IMR-90 (cell line): ENCODE measurements around the gene GADD45A. TPM values are rescaled to one million over a fixed set of nuclear protein-coding genes. Genes with fewer than 3 reads are reported as not detected.

Source experiments
- ATAC-seq: fragments of 200-7000 bp; cut with Tn5 transposase; 2 replicates; pipeline ENCODE4 v1.9.1; 2020; ENCODE audit warnings: low read depth, mild to moderate bottlenecking, moderate library complexity
- BruUV-seq: library from RNA; stranded (reverse); fragments of 400-500 nt; replicated peaks from 2 replicates; lab custom pipeline; 2021; lab: Mats Ljungman, UMichigan
- CTCF ChIA-PET: fragments of 300-600 bp; formaldehyde crosslinking; extraction: SDS; loops from one replicate; lab custom pipeline; 2021; ENCODE audit warnings: antibody characterized with exemption; lab: Yijun Ruan, JAX
- POLR2A ChIA-PET: fragments of 300-600 bp; sonication (Branson Sonifier 250); formaldehyde crosslinking; loops from one replicate; lab custom pipeline; 2022; ENCODE audit warnings: antibody characterized with exemption; ENCODE audit not compliant: unreplicated experiment; lab: Charles Lee
- DNase-seq: peaks from one replicate; pipeline ENCODE4 v3.0.0; 2013
- H2AFZ ChIP-seq: replicated peaks from 2 replicates; pipeline ENCODE3; 2013; ENCODE audit warnings: low read length, mild to moderate bottlenecking; ENCODE audit not compliant: poor library complexity
- H2AK5ac ChIP-seq: 2 replicates; pipeline ENCODE4 v1.6.1; 2013; ENCODE audit warnings: low read depth, low read length, inconsistent platforms
- H2AK9ac ChIP-seq: replicated peaks from 2 replicates; pipeline ENCODE3; 2013; ENCODE audit warnings: mild to moderate bottlenecking, low read depth, low read length, moderate library complexity; ENCODE audit not compliant: poor library complexity
- H2BK120ac ChIP-seq: 2 replicates; pipeline ENCODE4 v1.6.1; 2013; ENCODE audit warnings: low read depth, low read length, inconsistent platforms
- H2BK15ac ChIP-seq: 3 replicates; pipeline ENCODE4 v1.6.1; 2013; ENCODE audit warnings: low read depth, low read length, inconsistent platforms
- H2BK20ac ChIP-seq: 2 replicates; pipeline ENCODE4 v1.6.1; 2013; ENCODE audit warnings: low read depth, mild to moderate bottlenecking, inconsistent platforms, low read length, moderate library complexity
- H2BK5ac ChIP-seq: 2 replicates; pipeline ENCODE4 v1.6.1; 2013; ENCODE audit warnings: mild to moderate bottlenecking, low read depth, low read length, inconsistent platforms; ENCODE audit not compliant: poor library complexity, severe bottlenecking
- H3K14ac ChIP-seq: replicated peaks from 2 replicates; pipeline ENCODE4 v1.6.1; 2013; ENCODE audit warnings: low read depth, low read length, inconsistent platforms
- H3K18ac ChIP-seq: 2 replicates; pipeline ENCODE4 v1.6.1; 2013; ENCODE audit warnings: low read depth, low read length, control low read depth
- H3K23ac ChIP-seq: 2 replicates; pipeline ENCODE4 v1.6.1; 2013; ENCODE audit warnings: low read depth, low read length, inconsistent platforms
- H3K27ac ChIP-seq: 2 replicates; pipeline ENCODE4 v1.5.1; 2013; ENCODE audit warnings: mild to moderate bottlenecking, control low read depth, low read length; ENCODE audit not compliant: insufficient read depth
- H3K27me3 ChIP-seq: 2 replicates; pipeline ENCODE4 v1.6.1; 2013; ENCODE audit warnings: low read length; ENCODE audit not compliant: control insufficient read depth, insufficient read depth
- H3K36me3 ChIP-seq: 2 replicates; pipeline ENCODE4 v1.6.1; 2013; ENCODE audit warnings: low read length, mixed read lengths; ENCODE audit not compliant: control insufficient read depth, insufficient read depth
- H3K4ac ChIP-seq: 2 replicates; pipeline ENCODE4 v1.6.1; 2013; ENCODE audit warnings: low read depth, low read length, inconsistent platforms
- H3K4me1 ChIP-seq: 2 replicates; pipeline ENCODE4 v1.6.1; 2013; ENCODE audit warnings: low read length, mixed read lengths; ENCODE audit not compliant: control insufficient read depth, insufficient read depth
- H3K4me2 ChIP-seq: 2 replicates; pipeline ENCODE4 v1.6.1; 2013; ENCODE audit warnings: low read depth, mild to moderate bottlenecking, control low read depth, low read length, moderate library complexity
- H3K4me3 ChIP-seq: 2 replicates; pipeline ENCODE4 v1.5.1; 2013; ENCODE audit warnings: low read depth, mild to moderate bottlenecking, control low read depth, low read length, moderate library complexity; ENCODE audit not compliant: insufficient read depth
- H3K56ac ChIP-seq: 2 replicates; pipeline ENCODE4 v1.6.1; 2013; ENCODE audit warnings: low read length, inconsistent platforms; ENCODE audit not compliant: insufficient read depth; ENCODE audit errors: extremely low read depth
- H3K79me1 ChIP-seq, 2 experiments: 2 replicates each; pipeline ENCODE4 v1.6.1; 2013; ENCODE audit warnings: low read length in 2 of 2, inconsistent platforms in 1 of 2, low read depth in 1 of 2
- H3K9ac ChIP-seq: 2 replicates; pipeline ENCODE4 v1.6.1; 2013; ENCODE audit warnings: low read depth, low read length, control low read depth
- H3K9me1 ChIP-seq: 2 replicates; pipeline ENCODE4 v1.6.1; 2013; ENCODE audit warnings: low read length, inconsistent platforms; ENCODE audit not compliant: insufficient read depth
- H3K9me3 ChIP-seq: 2 replicates; pipeline ENCODE4 v1.6.1; 2013; ENCODE audit warnings: low read length; ENCODE audit not compliant: control insufficient read depth, insufficient read depth
- H4K20me1 ChIP-seq: 2 replicates; pipeline ENCODE4 v1.6.1; 2013; ENCODE audit warnings: low read length, inconsistent platforms; ENCODE audit not compliant: insufficient read depth
- H4K5ac ChIP-seq: 2 replicates; pipeline ENCODE4 v1.6.1; 2013; ENCODE audit warnings: mild to moderate bottlenecking, low read depth, low read length, control low read depth
- H4K8ac ChIP-seq, 2 experiments: 2 replicates each; pipeline ENCODE4 v1.6.1; 2013; ENCODE audit warnings: low read depth in 2 of 2, low read length in 2 of 2, control low read depth in 1 of 2, inconsistent platforms in 1 of 2
- H4K91ac ChIP-seq: 2 replicates; pipeline ENCODE4 v1.6.1; 2013; ENCODE audit warnings: low read depth, low read length, inconsistent platforms; ENCODE audit not compliant: insufficient read depth
- BHLHE40 ChIP-seq: fragments of 150-350 bp; IDR thresholded peaks from 2 replicates; pipeline ENCODE4 v1.6.1; 2016; ENCODE audit warnings: mild to moderate bottlenecking, low read depth, low read length
- CHD1 ChIP-seq: IDR thresholded peaks from 2 replicates; pipeline ENCODE4 v1.6.1; 2012; ENCODE audit warnings: low read depth, low read length, improper control_type of control experiment
- CTCF ChIP-seq: conservative IDR thresholded peaks from 2 replicates; pipeline ENCODE4 v1.5.1; 2012; ENCODE audit warnings: mild to moderate bottlenecking, low read depth, low read length, improper control_type of control experiment
- FOS ChIP-seq: fragments of 150-350 bp; IDR thresholded peaks from 2 replicates; pipeline ENCODE4 v1.6.1; 2016; ENCODE audit warnings: low read depth, low read length
- MAZ ChIP-seq: IDR thresholded peaks from 2 replicates; pipeline ENCODE4 v1.6.1; 2012; ENCODE audit warnings: low read depth, mild to moderate bottlenecking, low read length, improper control_type of control experiment, moderate library complexity, borderline replicate concordance
- MXI1 ChIP-seq: IDR thresholded peaks from 2 replicates; pipeline ENCODE4 v1.6.1; 2012; ENCODE audit warnings: low read depth, mild to moderate bottlenecking, low read length, moderate library complexity, borderline replicate concordance
- NFE2L2 ChIP-seq: fragments of 150-350 bp; IDR thresholded peaks from 2 replicates; pipeline ENCODE4 v1.6.1; 2016; ENCODE audit warnings: low read depth, mild to moderate bottlenecking, low read length
- POLR2A ChIP-seq: IDR thresholded peaks from 2 replicates; pipeline ENCODE4 v1.6.1; 2012; ENCODE audit warnings: mild to moderate bottlenecking, low read depth, low read length
- RAD21 ChIP-seq: IDR thresholded peaks from 2 replicates; pipeline ENCODE4 v1.6.1; 2012; ENCODE audit warnings: low read length, improper control_type of control experiment
- RFX5 ChIP-seq: IDR thresholded peaks from 2 replicates; pipeline ENCODE4 v1.8.0; 2012; ENCODE audit warnings: low read depth, mild to moderate bottlenecking, low read length, moderate library complexity
- WGBS, 2 experiments: methylation state at CpG; one replicate each; pipeline versions ENCODE4 v1.1.5 to v1.1.7; 2013; ENCODE audit warnings: missing lambda C conversion rate in 2 of 2; ENCODE audit not compliant: insufficient read length in 1 of 2; ENCODE audit errors: extremely low coverage in 2 of 2; 5-methylcytosine and 5-hydroxymethylcytosine counted together
- dilution Hi-C: fragments of 300-500 bp; cut with HindIII; formaldehyde crosslinking; loops from one replicate; pipeline ENCODE4 v1.14.3; 2018; ENCODE audit warnings: low sequenced_read_pairs; ENCODE audit not compliant: unreplicated experiment
- in situ Hi-C: fragments of 300-500 bp; cut with MboI; formaldehyde crosslinking; loops from 3 replicates; pipeline ENCODE4 v1.14.3; 2019; ENCODE audit warnings: low sequenced_read_pairs, inconsistent platforms, mixed read lengths
- intact Hi-C: fragments of 100-400 bp; cut with micrococcal nuclease; formaldehyde crosslinking; loops from 2 replicates; pipeline ENCODE4 v1.10.0; 2022
- polyA plus RNA-seq, 3 experiments: library from polyadenylated mRNA; depleted of rRNA; stranded (reverse); fragments of >200 nt; gene quantifications; 2 replicates each; pipeline ENCODE4 v1.2.3, GENCODE V29; 2012; ENCODE audit warnings: low replicate concordance in 1 of 3
- total RNA-seq: library from RNA; depleted of rRNA; stranded (reverse); fragments of >200 nt; gene quantifications from 2 replicates; pipeline ENCODE4 v1.2.3, GENCODE V29; 2012
- TF ChIP-seq, protein P1 (sequence below): fragments of 150-350 bp; IDR thresholded peaks from 2 replicates; pipeline ENCODE4 v1.6.1; 2016; ENCODE audit warnings: low read depth, mild to moderate bottlenecking, low read length, moderate library complexity, borderline replicate concordance
- TF ChIP-seq, protein P2 (sequence below): fragments of 150-350 bp; IDR thresholded peaks from 2 replicates; pipeline ENCODE4 v1.6.1; 2017; ENCODE audit warnings: mild to moderate bottlenecking, antibody characterized with exemption, low read length, low read depth

GADD45A gene
- total and polyA plus RNA-seq, 2 of the 4 experiments (the other 2 are of a cell fraction), result 10.9 to 114 TPM

DNA sequence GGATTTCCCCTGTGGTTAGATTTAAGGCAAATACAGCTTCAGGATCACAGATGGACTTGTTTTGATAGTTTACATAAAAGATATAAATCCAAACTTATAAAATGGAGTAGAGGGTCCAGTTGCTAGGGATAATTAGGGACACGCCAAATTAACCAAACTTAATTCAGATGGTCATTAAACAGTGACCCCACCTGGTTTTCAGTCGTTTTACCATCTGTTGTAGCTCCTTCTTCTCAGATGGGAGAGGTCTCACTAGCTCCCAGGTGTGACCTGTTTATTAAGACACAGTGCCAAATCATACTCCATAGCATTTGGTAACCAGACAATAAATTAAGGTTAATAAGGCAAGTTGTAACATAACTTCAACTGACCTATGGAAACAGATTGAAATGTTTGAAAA lies 8.1 kb upstream of the GADD45A start:
- no peak for ATAC-seq
- no peak overlapping the region for H3K23ac ChIP-seq
- no peak overlapping the region for H2BK15ac ChIP-seq
- no peak overlapping the region for H3K56ac ChIP-seq
- ChIA-PET POLR2A (no interaction called here), CTCF (interaction anchor here (1.2 to 2.0 kb wide), 3 partner anchors 83 to 141 kb away, joined by 3 to 6 read pairs (median 6); no protein-coding TSS in a partner anchor)
- no peak for DNase-seq
- H3K27ac ChIP-seq, result no peak overlapping the region
- H3K4me1 ChIP-seq, result peaks cover 4% of the 10 kb centered on the region
- intact Hi-C loops, result no loop called here
- H3K18ac ChIP-seq, result no peak overlapping the region
- no peaks in the 10 kb centered on the region for H4K20me1 ChIP-seq
- no peaks in the 10 kb centered on the region for H3K36me3 ChIP-seq
- no peak overlapping the region for H2BK5ac ChIP-seq
- TF ChIP-seq, protein P1, sequence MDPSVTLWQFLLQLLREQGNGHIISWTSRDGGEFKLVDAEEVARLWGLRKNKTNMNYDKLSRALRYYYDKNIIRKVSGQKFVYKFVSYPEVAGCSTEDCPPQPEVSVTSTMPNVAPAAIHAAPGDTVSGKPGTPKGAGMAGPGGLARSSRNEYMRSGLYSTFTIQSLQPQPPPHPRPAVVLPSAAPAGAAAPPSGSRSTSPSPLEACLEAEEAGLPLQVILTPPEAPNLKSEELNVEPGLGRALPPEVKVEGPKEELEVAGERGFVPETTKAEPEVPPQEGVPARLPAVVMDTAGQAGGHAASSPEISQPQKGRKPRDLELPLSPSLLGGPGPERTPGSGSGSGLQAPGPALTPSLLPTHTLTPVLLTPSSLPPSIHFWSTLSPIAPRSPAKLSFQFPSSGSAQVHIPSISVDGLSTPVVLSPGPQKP, result no peak
- TF ChIP-seq MAZ (no peak), RAD21 (no peak), RFX5 (no peak), POLR2A (no peak), CTCF (no peak), MXI1 (no peak), CHD1 (no peak), NFE2L2 (no peak), BHLHE40 (no peak), FOS (no peak)
- TF ChIP-seq, protein P2, sequence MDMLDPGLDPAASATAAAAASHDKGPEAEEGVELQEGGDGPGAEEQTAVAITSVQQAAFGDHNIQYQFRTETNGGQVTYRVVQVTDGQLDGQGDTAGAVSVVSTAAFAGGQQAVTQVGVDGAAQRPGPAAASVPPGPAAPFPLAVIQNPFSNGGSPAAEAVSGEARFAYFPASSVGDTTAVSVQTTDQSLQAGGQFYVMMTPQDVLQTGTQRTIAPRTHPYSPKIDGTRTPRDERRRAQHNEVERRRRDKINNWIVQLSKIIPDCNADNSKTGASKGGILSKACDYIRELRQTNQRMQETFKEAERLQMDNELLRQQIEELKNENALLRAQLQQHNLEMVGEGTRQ, result no peak
- no TSS peak for BruUV-seq
- H4K5ac ChIP-seq, result no peak overlapping the region
- H3K79me1 ChIP-seq, result no peaks in the 10 kb centered on the region
- H2AK5ac ChIP-seq, result no peak overlapping the region
- no peaks in the 10 kb centered on the region for H3K27me3 ChIP-seq
- H3K4me2 ChIP-seq, result no peak overlapping the region
- H2AFZ ChIP-seq, result no peak overlapping the region
- H3K9me3 ChIP-seq, result no peaks in the 10 kb centered on the region
- no peak overlapping the region for H3K4ac ChIP-seq
- H3K14ac ChIP-seq, result no peak overlapping the region
- no peak overlapping the region for H2BK120ac ChIP-seq
- H3K4me3 ChIP-seq, result no peak overlapping the region
- H2BK20ac ChIP-seq, result no peak overlapping the region
- no peak overlapping the region for H3K9ac ChIP-seq
- H4K8ac ChIP-seq, result no peak overlapping the region
- no peaks in the 10 kb centered on the region for H3K9me1 ChIP-seq
- dilution Hi-C loops, result no loop called here
- no CpG with 5 or more reads among the region's 2 CpGs for WGBS, 2 experiments
- H4K91ac ChIP-seq, result no peak overlapping the region
- in situ Hi-C loops, result loop anchor here (25.0 kb wide), 1 partner anchor 115 kb away; no protein-coding TSS in a partner anchor
- no peak overlapping the region for H2AK9ac ChIP-seq
